ENCODE measurements around the gene MSI2.

Gene MSI2

GRCh38 chr17:57443781-57444180 lies 187.5 kb downstream of the MSI2 start:
- no peak for DNase-seq

GRCh38 chr17:57444682-57445450 lies 188.5 kb downstream of the MSI2 start:
- no peak for DNase-seq

GRCh38 chr17:57445772-57446472 lies 189.6 kb downstream of the MSI2 start:
- DNase-seq: no peak

GRCh38 chr17:57447357-57447989 lies 191.2 kb downstream of the MSI2 start:
- DNase-seq: no peak

GRCh38 chr17:57447990-57448758 lies 191.9 kb downstream of the MSI2 start:
- no peak for DNase-seq

- no peak for DNase-seq
Observed at GRCh38 chr17:57448759-57449283, 192.5 kb downstream of the MSI2 start.

GRCh38 chr17:57451191-57451590 lies 194.9 kb downstream of the MSI2 start:
- DNase-seq: no peak

GRCh38 chr17:57451643-57452042 lies 195.3 kb downstream of the MSI2 start:
- DNase-seq: no peak

GRCh38 chr17:57453841-57454425 lies 197.6 kb downstream of the MSI2 start:
- DNase-seq: no peak

GRCh38 chr17:57454729-57455062 lies 198.4 kb downstream of the MSI2 start:
- DNase-seq: no peak

- peak; percentile 26 for DNase-seq
Observed at GRCh38 chr17:57455063-57455914, 199.0 kb downstream of the MSI2 start.

- no peak for DNase-seq
Observed at GRCh38 chr17:57456622-57457021, 200.3 kb downstream of the MSI2 start.

GRCh38 chr17:57457188-57457587 lies 200.9 kb downstream of the MSI2 start:
- DNase-seq: no peak

- no peak for DNase-seq
Observed at GRCh38 chr17:57458718-57459285, 202.5 kb downstream of the MSI2 start.

GRCh38 chr17:57459286-57459915 lies 203.1 kb downstream of the MSI2 start:
- DNase-seq: no peak

GRCh38 chr17:57461082-57461481 lies 204.8 kb downstream of the MSI2 start:
- no peak for DNase-seq

GRCh38 chr17:57462007-57462579 lies 205.8 kb downstream of the MSI2 start:
- no peak for DNase-seq

GRCh38 chr17:57463103-57463885 lies 207.0 kb downstream of the MSI2 start:
- DNase-seq: peak; percentile 24

GRCh38 chr17:57464191-57464864 lies 208.0 kb downstream of the MSI2 start:
- no peak for DNase-seq

Measured in CD4-positive, alpha-beta T cell treated with Interleukin-6 for 4 hours (primary cell).